SKM-1 treated with dmso at 0.1 percent for 144 hours (cell line): ENCODE measurements around the gene SLC6A8.
A peak's percentile ranks its signal among the peaks of the same experiment; 100 is the strongest.

ENCODE experiments used
- DNase-seq: peaks from one replicate; lab custom pipeline; 2025; ENCODE audit not compliant: unreplicated experiment; lab: John Stamatoyannopoulos, UW

The SLC6A8 gene

GRCh38 chrX:153648358-153649177, 39.2 kb upstream of the SLC6A8 start:
- no peak for DNase-seq

GRCh38 chrX:153649178-153649914, 38.4 kb upstream of the SLC6A8 start:
- peak; percentile 25 for DNase-seq

- DNase-seq, result no peak
These were observed 37.6 kb upstream of the SLC6A8 start for GRCh38 chrX:153649915-153650782.

DNA sequence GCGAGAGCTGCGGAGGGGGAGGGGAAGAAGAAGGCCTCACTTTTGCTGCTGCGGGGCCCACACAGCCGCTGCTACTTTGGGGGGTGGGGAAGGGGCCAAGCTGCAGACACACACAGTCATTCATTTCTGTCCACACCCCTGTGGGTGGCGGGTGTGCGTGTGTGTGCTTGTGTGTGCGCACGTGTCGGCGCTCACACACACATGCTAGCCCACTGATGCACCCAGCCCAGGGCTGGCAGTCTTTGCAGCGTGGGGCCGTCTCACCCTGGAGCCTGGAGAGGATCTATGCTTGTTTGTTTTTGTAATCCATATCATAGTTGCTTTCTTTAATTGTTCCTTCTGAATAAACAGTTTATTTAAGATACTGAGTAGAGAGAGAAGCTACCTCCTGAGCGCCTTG, 36.8 kb upstream of the SLC6A8 start:
- no peak for DNase-seq

- no peak for DNase-seq
These were observed 36.1 kb upstream of the SLC6A8 start for GRCh38 chrX:153651540-153652079.

GRCh38 chrX:153653556-153653955, 34.2 kb upstream of the SLC6A8 start:
- DNase-seq, result no peak

- DNase-seq, result no peak
These were observed 30.6 kb upstream of the SLC6A8 start for GRCh38 chrX:153657161-153657560.

GRCh38 chrX:153659268-153659667, 28.5 kb upstream of the SLC6A8 start:
- no peak for DNase-seq

DNA sequence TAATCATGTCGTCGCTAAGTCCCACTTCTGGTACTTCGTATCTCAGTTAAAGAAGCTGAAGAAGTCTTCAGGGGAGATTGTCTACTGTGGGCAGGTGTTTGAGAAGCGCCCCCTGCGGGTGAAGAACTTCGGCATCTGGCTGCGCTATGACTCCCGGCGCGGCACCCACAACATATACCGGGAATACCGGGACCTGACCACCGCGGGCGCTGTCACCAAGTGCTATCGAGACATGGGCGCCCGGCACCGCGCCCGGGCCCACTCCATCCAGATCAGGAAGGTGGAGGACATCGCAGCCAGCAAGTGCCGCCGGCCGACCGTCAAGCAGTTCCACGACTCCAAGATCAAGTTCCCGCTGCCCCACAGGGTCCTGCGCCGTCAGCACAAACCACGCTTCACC, 25.5 kb upstream of the SLC6A8 start:
- DNase-seq, result no peak

GRCh38 chrX:153665726-153666306, 21.9 kb upstream of the SLC6A8 start:
- DNase-seq, result no peak

DNA sequence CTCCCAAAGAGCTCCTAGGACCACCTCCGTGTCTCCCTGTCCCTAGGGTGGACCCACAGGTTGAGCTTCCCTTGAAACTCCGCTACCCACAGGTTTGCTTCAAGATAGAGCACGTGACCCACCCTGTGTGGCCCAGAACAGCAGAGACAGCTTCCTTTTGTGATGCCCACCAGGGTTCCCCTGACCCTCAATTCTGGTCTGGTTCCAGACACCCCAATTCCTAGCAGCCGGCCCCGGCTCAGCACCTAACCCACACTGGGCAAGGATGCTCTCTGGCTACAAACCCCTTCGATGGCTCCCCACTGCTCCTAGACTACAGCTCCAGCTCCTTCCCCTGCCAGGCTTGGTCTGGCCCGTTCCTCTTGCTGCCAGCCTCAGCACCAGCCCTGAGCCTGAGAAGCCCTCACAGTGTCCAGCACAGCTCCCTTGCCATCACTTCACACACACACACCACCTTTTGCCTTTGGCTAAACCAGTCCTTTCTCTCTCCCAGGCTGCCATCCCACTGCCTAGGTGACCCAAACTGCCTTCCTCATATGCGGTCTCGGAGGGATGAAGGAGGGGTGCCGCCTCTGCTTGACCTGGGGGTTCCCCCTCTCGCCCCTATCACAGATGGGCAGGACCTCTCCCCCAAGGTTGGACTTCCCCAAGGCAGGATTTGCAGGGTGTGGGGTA, 20.3 kb upstream of the SLC6A8 start:
- no peak for DNase-seq

DNA sequence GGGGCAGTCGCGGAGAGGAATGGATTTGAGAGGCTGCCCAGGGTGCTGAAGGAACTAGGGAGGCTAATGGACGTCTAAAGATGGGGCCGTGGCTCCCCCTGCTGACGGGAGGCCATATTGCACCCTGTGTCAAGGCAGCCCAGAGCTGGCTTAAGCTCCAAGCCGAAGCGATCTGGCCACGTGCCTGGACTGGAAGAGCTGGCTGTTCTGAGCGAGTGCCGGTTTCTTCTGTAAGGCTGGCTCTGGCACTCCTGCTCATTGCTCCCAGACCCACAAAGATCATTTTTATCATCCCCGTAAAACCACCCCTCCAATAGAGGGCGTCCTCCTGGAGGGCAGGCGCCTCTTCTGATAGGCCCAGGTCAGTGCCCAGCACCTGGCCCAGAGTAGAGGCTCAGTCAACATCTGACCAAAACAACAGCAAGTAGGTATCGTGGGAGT, 19.8 kb upstream of the SLC6A8 start:
- DNase-seq, result peak; percentile 35

GRCh38 chrX:153668423-153669173, 19.1 kb upstream of the SLC6A8 start:
- no peak for DNase-seq

- DNase-seq, result no peak
These were observed 18.4 kb upstream of the SLC6A8 start for GRCh38 chrX:153669174-153669890.

GRCh38 chrX:153669901-153670731, 17.6 kb upstream of the SLC6A8 start:
- DNase-seq, result no peak

- DNase-seq, result no peak
These were observed 16.8 kb upstream of the SLC6A8 start for GRCh38 chrX:153670748-153671588.
